Pancreas (tissue), 10 donors: ENCODE data around the gene FBXO34. TPM values are rescaled to one million over a fixed set of nuclear protein-coding genes. Genes with fewer than 3 reads are reported as not detected.

Experiments used
- ATAC-seq, 4 donors: fragments of 200-7000 bp; cut with Tn5 transposase; one replicate each; pipeline versions ENCODE4 v1.8.0 to v1.9.1; 2020; ENCODE audit warnings: mild to moderate bottlenecking in 4 of 4, moderate library complexity in 4 of 4
- DNase-seq, 6 donors: peaks; one replicate each; pipeline ENCODE4 v3.0.0-alpha.2; 2020
- FAIRE-seq: peaks from 2 replicates; lab custom pipeline; 2012; peaks lifted over from hg19 to GRCh38; lab: Jason Lieb, UNC
- H3K27ac ChIP-seq, 4 donors: fragments of 200-600 bp; sonication (generic); 1 replicate in 3 of 4; 2 replicates in 1 of 4; pipeline versions ENCODE4 v1.5.0 to v1.8.0; 2020
- H3K27me3 ChIP-seq, 4 donors: fragments of 200-600 bp; one replicate each; pipeline ENCODE4 v1.8.0; 2021
- H3K36me3 ChIP-seq, 3 donors: fragments of 200-600 bp; sonication (generic) in 1 of 3; one replicate each; pipeline versions ENCODE4 v1.5.0 to v1.8.0; 2020 to 2021
- H3K4me1 ChIP-seq, 3 donors: fragments of 200-600 bp; one replicate each; pipeline ENCODE4 v1.8.0; 2021
- H3K4me3 ChIP-seq, 4 donors: fragments of 200-600 bp; sonication (generic) in 2 of 4; one replicate each; pipeline versions ENCODE4 v1.5.0 to v1.8.0; 2020 to 2021
- H3K9me3 ChIP-seq, 4 donors: fragments of 200-600 bp; one replicate each; pipeline ENCODE4 v1.8.0; 2021
- WGBS, 2 donors: extraction: QIAGEN DNeasy Blood & Tissue Kit; methylation state at CpG; one replicate each; pipeline ENCODE4 v1.1.7; 2013; 5-methylcytosine and 5-hydroxymethylcytosine counted together
- intact Hi-C, 3 donors: fragments of 100-400 bp; cut with DNase I; formaldehyde crosslinking; loops; one replicate each; pipeline versions ENCODE4 v1.11.1 to v1.14.2; 2022
- polyA plus RNA-seq, 2 donors: library from polyadenylated mRNA; stranded (reverse); fragments of 200-250 nt; gene quantifications; one replicate each; pipeline ENCODE4 v1.2.3, GENCODE V29; 2013
- total RNA-seq, 6 donors: library from RNA; stranded (reverse); fragmentation: NEBNext Ultra II Directional in 4 of 6; extraction: Animal tissue kit (Norgen Biotek cat#: 25700) in 4 of 6; gene quantifications; one replicate each; pipeline versions ENCODE4 v1.2.1 to v1.2.4, GENCODE V29; 2021 to 2023
- TF ChIP-seq, protein P1 (sequence below), 4 donors: fragments of 200-600 bp; sonication (generic) in 3 of 4; IDR thresholded peaks; one replicate each; pipeline versions ENCODE4 v1.5.0 to v1.8.0; 2021; ENCODE audit warnings: antibody characterized with exemption in 4 of 4
- donor health status: healthy with polysubstance abuse.
- donor health status: DM: no; HTN: no; CAD: no; lungs with moderate emphysema.
- donor health status: DM: no; HTN: no; CAD: no.
- donor health status: control.
- donor health status: control.
- donor health status: Bipolar disorder and iron deficiency.
- donor health status: DM: yes; HTN: yes; CAD: no.
- donor health status: DM: no; HTN: no; CAD: no.
- donor health status: DM: no; HTN: no; CAD: no.
- donor health status: DM: yes; HTN: yes; CAD: no.

Gene FBXO34
- 10 to 100 TPM in 2 of 6 donors, 1 to 10 TPM in 4; 8.2 to 19.7 (median 9.5) TPM for total RNA-seq
- polyA plus RNA-seq: 1 to 10 TPM; 4.6 to 7.3 TPM

DNA sequence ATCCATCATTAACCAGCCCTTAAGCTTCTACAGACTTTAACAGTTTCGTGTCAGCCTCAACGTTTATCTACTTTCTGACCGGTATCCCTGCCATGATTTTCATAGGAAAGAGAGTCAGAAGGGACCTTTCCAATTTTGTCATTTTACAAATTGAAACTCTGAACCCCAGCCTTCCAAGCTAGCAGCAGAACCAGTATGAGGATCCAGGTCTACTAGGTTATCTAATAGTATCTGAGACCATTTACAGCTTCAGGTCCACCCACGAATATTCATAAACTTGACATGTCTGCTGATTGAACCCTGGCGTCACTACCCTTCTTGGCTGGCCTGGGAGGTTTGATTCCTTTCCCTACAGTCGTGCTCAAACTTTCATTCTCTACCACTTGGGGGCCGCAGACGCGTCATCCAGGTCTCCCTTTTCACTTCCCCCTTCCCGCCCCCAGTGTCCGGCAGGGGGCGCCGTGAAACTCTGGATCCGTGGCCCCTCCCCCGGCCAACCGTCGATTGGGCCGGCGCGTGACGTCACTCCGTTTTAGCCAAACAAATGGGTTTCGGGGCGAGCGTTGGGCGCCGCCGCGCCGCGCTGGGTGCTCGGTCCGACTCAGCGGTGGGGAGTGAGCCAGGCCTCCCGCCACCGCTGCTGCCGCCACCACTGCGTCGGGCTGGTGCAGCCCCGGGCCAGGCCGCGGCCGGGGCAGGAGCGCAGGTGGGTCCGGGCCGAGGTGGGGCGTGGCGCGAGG is at the start of gene FBXO34:
Gene FBXO34, plus strand, starts transcription at position 590 of the 740 bp plus-strand sequence. CDS start 78,970 bp downstream, outside the sequence.
- 0 to 1% methylated on average over 34 to 49 of the region's 49 CpGs for WGBS, 2 donors
- H3K27me3 ChIP-seq: no peaks in the 10 kb centered on the region
- peak; percentile 91 to 95 (median 93) for ATAC-seq
- peak; percentile 91 for FAIRE-seq
- TF ChIP-seq, protein P1, sequence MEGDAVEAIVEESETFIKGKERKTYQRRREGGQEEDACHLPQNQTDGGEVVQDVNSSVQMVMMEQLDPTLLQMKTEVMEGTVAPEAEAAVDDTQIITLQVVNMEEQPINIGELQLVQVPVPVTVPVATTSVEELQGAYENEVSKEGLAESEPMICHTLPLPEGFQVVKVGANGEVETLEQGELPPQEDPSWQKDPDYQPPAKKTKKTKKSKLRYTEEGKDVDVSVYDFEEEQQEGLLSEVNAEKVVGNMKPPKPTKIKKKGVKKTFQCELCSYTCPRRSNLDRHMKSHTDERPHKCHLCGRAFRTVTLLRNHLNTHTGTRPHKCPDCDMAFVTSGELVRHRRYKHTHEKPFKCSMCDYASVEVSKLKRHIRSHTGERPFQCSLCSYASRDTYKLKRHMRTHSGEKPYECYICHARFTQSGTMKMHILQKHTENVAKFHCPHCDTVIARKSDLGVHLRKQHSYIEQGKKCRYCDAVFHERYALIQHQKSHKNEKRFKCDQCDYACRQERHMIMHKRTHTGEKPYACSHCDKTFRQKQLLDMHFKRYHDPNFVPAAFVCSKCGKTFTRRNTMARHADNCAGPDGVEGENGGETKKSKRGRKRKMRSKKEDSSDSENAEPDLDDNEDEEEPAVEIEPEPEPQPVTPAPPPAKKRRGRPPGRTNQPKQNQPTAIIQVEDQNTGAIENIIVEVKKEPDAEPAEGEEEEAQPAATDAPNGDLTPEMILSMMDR (IDR thresholded peaks at IDR 0.05): peak; percentile 98 to 100 (median 99)
- intact Hi-C loops: loop anchor here in 1 of 3 donors (5.0 kb wide), 1 partner anchor 81 kb away; no protein-coding TSS in a partner anchor
- H3K36me3 ChIP-seq: no peaks in the 10 kb centered on the region
- peak within 1 kb of the TSS; percentile 53 to 90 (median 88) for H3K4me3 ChIP-seq
- peaks cover 0 to 32% (median 23%) of the 10 kb centered on the region in 3 donors for H3K4me1 ChIP-seq
- no peaks in the 10 kb centered on the region for H3K9me3 ChIP-seq
- DNase-seq: peak; percentile 97 to 100 (median 99)
- peak within 1 kb of the TSS; percentile 89 to 97 (median 96) for H3K27ac ChIP-seq

DNA sequence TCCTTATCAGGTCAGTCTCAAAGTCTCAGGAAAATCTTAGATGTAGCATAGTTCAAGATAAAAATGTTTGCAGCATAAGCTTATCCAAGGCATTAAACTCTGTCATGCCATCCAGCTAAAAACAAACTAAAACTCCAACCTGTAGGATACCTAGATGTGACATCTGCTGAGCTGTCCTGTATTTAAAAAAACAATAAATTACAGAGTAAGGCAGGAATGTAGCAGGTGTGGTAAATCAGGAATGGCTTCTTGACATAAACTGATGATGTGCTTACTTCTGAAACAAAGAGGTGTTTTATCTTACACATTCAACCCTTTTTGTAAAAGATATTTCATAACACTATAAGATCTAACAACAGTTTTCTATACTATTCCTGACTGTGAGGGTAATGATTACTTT is 49.3 kb upstream of the FBXO34 start:
- intact Hi-C loops: no loop called here
- Histone ChIP-seq H3K4me3 (no peak overlapping the region), H3K4me1 (no peaks in the 10 kb centered on the region), H3K9me3 (no peaks in the 10 kb centered on the region), H3K36me3 (no peaks in the 10 kb centered on the region), H3K27me3 (no peaks in the 10 kb centered on the region), H3K27ac (no peak overlapping the region)
- TF ChIP-seq, protein P1 (IDR thresholded peaks at IDR 0.05): no peak
- FAIRE-seq: no peak
- DNase-seq: no peak
- no peak for ATAC-seq

DNA sequence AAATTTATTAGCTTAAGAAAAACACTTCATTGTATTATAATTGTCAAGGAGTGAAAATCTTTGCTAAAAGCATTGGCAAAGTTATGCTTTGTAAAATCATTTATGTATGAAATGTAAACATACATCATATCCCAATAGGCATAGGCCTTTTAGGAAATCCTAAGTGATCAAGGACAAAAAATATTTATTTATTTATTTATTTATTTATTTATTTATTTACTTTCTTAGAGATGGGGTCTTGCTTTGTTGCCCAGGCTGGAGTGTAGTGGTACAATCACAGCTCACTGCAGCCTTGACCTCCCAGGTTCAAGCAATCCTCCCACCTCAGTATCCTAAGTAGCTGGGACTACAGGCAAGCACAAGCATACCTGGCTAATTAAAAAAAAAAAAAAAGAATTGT is 47.9 kb upstream of the FBXO34 start:
- FAIRE-seq (no peak), ATAC-seq (no peak), DNase-seq (no peak)
- no peak overlapping the region for H3K27ac ChIP-seq
- H3K4me3 ChIP-seq: no peak overlapping the region
- H3K36me3 ChIP-seq: no peaks in the 10 kb centered on the region
- H3K9me3 ChIP-seq: no peaks in the 10 kb centered on the region
- H3K27me3 ChIP-seq: no peaks in the 10 kb centered on the region
- intact Hi-C loops: no loop called here
- TF ChIP-seq, protein P1 (IDR thresholded peaks at IDR 0.05): no peak
- no peaks in the 10 kb centered on the region for H3K4me1 ChIP-seq

DNA sequence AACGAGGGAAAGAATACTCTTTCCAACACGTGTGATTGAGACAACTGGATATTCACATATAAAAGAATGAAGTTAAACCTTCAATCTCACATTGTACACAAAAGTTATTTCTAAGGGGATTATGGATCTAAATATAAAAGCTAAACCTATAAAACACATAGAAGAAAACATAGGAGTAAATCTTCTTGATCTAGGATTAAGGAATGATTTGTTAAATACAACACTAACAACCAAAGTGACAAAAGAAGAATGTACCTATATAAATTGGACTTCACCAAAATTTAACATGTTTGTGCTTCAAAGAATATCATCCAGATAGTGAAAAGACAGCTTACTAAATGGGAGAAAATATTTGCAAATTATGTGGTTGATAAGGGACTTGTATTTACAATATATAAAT is 43.0 kb upstream of the FBXO34 start:
- no peak overlapping the region for H3K4me3 ChIP-seq
- no peaks in the 10 kb centered on the region for H3K36me3 ChIP-seq
- no peak overlapping the region for H3K27ac ChIP-seq
- no peaks in the 10 kb centered on the region for H3K27me3 ChIP-seq
- intact Hi-C loops: no loop called here
- TF ChIP-seq, protein P1 (IDR thresholded peaks at IDR 0.05): no peak
- no peaks in the 10 kb centered on the region for H3K9me3 ChIP-seq
- WGBS, 2 donors: 72 to 75% methylated on average over 2 of the region's 2 CpGs
- no peak for DNase-seq
- ATAC-seq: no peak
- no peak for FAIRE-seq
- no peaks in the 10 kb centered on the region for H3K4me1 ChIP-seq

- no peaks in the 10 kb centered on the region for H3K36me3 ChIP-seq
- no peak overlapping the region for H3K27ac ChIP-seq
- H3K9me3 ChIP-seq: no peaks in the 10 kb centered on the region
- ATAC-seq: no peak
- no peak for DNase-seq
- 55 to 64% methylated on average over 3 of the region's 3 CpGs for WGBS, 2 donors
- TF ChIP-seq, protein P1 (IDR thresholded peaks at IDR 0.05): no peak
- H3K4me1 ChIP-seq: no peaks in the 10 kb centered on the region
- FAIRE-seq: no peak
- intact Hi-C loops: no loop called here
- no peak overlapping the region for H3K4me3 ChIP-seq
- no peaks in the 10 kb centered on the region for H3K27me3 ChIP-seq
Measured at GRCh38 chr14:55233591-55233990, 37.6 kb upstream of the FBXO34 start.
